Measurements from ENCODE around the gene SBF1. TPM values are rescaled to one million over a fixed set of nuclear protein-coding genes. Genes with fewer than 3 reads are reported as not detected.

The SBF1 gene
- total RNA-seq, 1 donor from 2014 or later = 37.3 TPM

DNA sequence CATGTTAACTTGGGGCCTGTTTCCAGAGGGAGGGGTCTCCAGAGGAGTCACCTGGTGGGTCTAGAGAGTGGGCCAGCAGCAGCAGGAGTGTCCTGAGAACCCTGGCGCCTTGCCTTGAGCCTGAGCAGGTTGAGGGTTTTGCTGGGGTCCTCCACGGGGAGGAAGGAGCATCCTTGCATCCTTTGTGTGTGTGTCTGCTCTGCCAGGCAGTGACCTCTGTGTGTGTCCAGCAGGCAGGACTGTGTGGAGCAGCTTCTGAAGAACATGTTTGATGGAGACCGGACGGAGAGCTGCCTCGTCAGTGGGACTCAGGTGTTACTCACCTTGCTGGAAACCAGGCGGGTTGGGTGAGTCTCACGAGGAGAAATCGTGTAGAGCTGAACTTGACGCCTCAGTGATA lies 55.7 kb downstream of the SBF1 start:
- Histone ChIP-seq H3K36me3 (peaks cover 0 to 94% of the 10 kb centered on the region in 2 donors), H3K9me3 (no peaks in the 10 kb centered on the region), H3K27ac (no peak overlapping the region), H3K4me1 (no peaks in the 10 kb centered on the region), H3K4me3 (no peak overlapping the region), H3K27me3 (no peaks in the 10 kb centered on the region)
- DNase-seq (ENCODE audit: extremely low spot score in 2 of 2) = no peak
- TF ChIP-seq, protein P1, sequence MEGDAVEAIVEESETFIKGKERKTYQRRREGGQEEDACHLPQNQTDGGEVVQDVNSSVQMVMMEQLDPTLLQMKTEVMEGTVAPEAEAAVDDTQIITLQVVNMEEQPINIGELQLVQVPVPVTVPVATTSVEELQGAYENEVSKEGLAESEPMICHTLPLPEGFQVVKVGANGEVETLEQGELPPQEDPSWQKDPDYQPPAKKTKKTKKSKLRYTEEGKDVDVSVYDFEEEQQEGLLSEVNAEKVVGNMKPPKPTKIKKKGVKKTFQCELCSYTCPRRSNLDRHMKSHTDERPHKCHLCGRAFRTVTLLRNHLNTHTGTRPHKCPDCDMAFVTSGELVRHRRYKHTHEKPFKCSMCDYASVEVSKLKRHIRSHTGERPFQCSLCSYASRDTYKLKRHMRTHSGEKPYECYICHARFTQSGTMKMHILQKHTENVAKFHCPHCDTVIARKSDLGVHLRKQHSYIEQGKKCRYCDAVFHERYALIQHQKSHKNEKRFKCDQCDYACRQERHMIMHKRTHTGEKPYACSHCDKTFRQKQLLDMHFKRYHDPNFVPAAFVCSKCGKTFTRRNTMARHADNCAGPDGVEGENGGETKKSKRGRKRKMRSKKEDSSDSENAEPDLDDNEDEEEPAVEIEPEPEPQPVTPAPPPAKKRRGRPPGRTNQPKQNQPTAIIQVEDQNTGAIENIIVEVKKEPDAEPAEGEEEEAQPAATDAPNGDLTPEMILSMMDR (IDR thresholded peaks at IDR 0.05) = no peak
- TF ChIP-seq POLR2AphosphoS5 (IDR thresholded peaks at IDR 0.05; ENCODE audit: insufficient read depth in 1 of 2, low read depth in 1 of 2) = no peak
- TF ChIP-seq POLR2A (IDR thresholded peaks at IDR 0.05) = no peak
- intact Hi-C loops (cut with DNase I) = no loop called here

DNA sequence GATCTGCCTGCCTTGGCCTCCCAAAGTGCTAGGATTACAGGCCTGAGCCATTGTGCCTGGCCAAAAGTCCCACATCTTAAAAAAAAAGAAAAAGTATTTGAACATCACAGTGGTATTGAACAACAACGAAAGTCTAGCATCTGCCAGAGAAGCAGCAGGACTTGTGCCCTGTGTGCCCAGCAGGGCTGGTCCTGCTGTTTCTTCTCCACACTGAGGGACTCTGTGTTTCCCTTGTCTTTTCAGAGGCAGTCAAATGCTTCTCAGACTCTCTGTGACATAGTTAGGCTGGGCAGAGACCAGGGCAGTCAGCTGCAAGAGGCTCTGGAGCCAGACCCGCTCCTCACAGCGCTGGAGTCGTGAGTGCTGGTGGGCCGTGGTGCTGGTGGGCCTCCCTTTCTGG lies 56.2 kb downstream of the SBF1 start:
- H3K9me3 ChIP-seq = no peaks in the 10 kb centered on the region
- H3K27me3 ChIP-seq = no peaks in the 10 kb centered on the region
- no peak for TF ChIP-seq POLR2A (IDR thresholded peaks at IDR 0.05)
- TF ChIP-seq POLR2AphosphoS5 (IDR thresholded peaks at IDR 0.05; ENCODE audit: insufficient read depth in 1 of 2, low read depth in 1 of 2) = no peak
- TF ChIP-seq, protein P1 (IDR thresholded peaks at IDR 0.05) = no peak
- no peak overlapping the region for H3K27ac ChIP-seq
- H3K36me3 ChIP-seq = peaks cover 0 to 94% of the 10 kb centered on the region in 2 donors
- intact Hi-C loops (cut with DNase I) = no loop called here
- no peak overlapping the region for H3K4me3 ChIP-seq
- H3K4me1 ChIP-seq = no peaks in the 10 kb centered on the region
- DNase-seq (ENCODE audit: extremely low spot score in 2 of 2) = no peak

DNA sequence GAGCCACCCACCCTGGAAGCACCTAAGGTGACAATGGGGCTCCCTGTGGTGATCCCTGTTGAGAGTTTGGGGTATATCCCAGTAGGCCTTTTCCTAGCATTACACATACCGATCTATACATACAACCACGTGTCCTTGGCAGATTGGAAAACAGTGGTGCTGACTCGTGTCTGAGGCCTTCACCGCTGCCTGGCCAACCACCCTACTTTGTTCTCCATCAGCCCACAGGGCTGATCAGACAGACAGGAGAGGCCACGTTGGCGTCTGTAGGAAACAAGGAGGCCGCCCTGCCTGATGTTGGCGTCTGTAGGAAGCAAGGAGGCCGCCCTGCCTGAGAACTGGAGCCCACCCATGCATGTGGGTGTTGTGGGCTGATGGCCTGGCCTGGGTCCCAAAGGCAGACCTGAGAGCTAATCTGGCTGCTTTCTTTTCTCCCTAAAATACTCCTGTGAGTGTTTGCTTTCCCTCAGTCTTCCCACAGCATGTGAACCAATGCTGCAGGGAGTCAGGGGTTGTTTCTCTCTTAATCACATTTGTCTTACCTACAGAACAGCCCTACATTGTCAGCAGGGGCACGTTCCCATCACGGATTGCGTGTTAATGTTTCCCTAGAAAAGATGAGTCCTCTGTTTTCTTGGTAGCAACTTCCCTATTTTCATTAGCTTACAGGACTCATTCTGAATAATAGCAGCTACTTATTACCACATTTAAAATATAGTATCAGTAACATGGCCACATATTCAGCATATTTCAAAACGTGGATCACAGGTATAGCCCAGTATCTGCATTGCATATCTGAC lies 57.2 kb downstream of the SBF1 start:
- intact Hi-C loops (cut with DNase I) = no loop called here
- TF ChIP-seq, protein P1 (IDR thresholded peaks at IDR 0.05) = no peak
- TF ChIP-seq POLR2A (IDR thresholded peaks at IDR 0.05) (no peak), POLR2AphosphoS5 (IDR thresholded peaks at IDR 0.05; ENCODE audit: insufficient read depth in 1 of 2, low read depth in 1 of 2) (no peak)
- no peaks in the 10 kb centered on the region for H3K27me3 ChIP-seq
- no peak overlapping the region for H3K4me3 ChIP-seq
- H3K4me1 ChIP-seq = no peaks in the 10 kb centered on the region
- H3K27ac ChIP-seq = no peak overlapping the region
- no peak for DNase-seq (ENCODE audit: extremely low spot score in 2 of 2)
- H3K9me3 ChIP-seq = no peaks in the 10 kb centered on the region
- peaks cover 0 to 86% of the 10 kb centered on the region in 2 donors for H3K36me3 ChIP-seq

DNA sequence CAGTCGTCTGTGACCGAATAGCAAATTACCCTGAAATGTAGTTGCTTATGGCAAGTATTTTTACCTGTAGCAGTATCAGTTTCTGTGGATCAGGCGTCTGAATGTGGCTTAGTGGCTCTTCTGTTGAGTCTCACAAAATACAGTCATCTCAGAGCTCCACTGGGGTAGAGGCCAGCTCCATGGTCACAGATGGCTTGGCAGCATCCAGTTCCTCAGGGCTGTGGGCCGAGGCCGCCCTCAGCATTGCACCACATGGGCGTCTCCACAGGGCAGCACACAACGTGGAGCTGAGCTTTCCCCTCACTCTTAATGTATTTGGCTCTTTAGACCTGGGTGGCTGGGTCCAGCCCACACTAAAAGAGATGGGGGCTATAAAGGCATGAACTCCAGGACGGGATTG lies 57.8 kb downstream of the SBF1 start:
- H3K27ac ChIP-seq = no peak overlapping the region
- no peaks in the 10 kb centered on the region for H3K27me3 ChIP-seq
- no peaks in the 10 kb centered on the region for H3K9me3 ChIP-seq
- peaks cover 0 to 80% of the 10 kb centered on the region in 2 donors for H3K36me3 ChIP-seq
- intact Hi-C loops (cut with DNase I) = no loop called here
- TF ChIP-seq POLR2AphosphoS5 (IDR thresholded peaks at IDR 0.05; ENCODE audit: insufficient read depth in 1 of 2, low read depth in 1 of 2) = no peak
- no peak for TF ChIP-seq POLR2A (IDR thresholded peaks at IDR 0.05)
- TF ChIP-seq, protein P1 (IDR thresholded peaks at IDR 0.05) = no peak
- DNase-seq (ENCODE audit: extremely low spot score in 2 of 2) = no peak
- H3K4me1 ChIP-seq = peaks cover 3% of the 10 kb centered on the region
- H3K4me3 ChIP-seq = no peak overlapping the region

DNA sequence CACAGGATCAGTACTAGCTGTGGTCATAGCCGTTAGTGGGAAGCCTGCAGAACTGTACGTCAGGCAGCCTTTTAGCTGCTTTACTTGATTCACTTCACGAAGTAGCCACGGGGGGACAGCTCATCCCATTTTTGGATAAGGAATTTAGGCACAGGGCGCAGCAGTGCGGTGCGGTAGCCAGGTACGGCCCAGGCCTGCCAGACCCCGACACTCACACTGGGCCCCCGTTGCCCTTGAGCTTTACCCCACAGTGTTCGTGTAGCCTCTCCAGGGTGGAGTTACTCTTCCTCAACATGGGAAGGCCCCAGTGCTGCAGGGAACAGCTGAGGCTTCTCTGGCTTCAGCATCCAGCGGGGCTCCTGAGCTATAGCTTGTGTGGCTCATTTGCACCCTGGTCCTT lies 59.4 kb downstream of the SBF1 start:
- peaks cover 0 to 67% of the 10 kb centered on the region in 2 donors for H3K36me3 ChIP-seq
- H3K9me3 ChIP-seq = no peaks in the 10 kb centered on the region
- no peaks in the 10 kb centered on the region for H3K27me3 ChIP-seq
- DNase-seq (ENCODE audit: extremely low spot score in 2 of 2) = no peak
- intact Hi-C loops (cut with DNase I) = no loop called here
- H3K4me3 ChIP-seq = no peak overlapping the region
- H3K27ac ChIP-seq = no peak overlapping the region
- peaks cover 12% of the 10 kb centered on the region for H3K4me1 ChIP-seq
- no peak for TF ChIP-seq POLR2A (IDR thresholded peaks at IDR 0.05)
- no peak for TF ChIP-seq POLR2AphosphoS5 (IDR thresholded peaks at IDR 0.05; ENCODE audit: insufficient read depth in 1 of 2, low read depth in 1 of 2)
- TF ChIP-seq, protein P1 (IDR thresholded peaks at IDR 0.05) = no peak

Measured in vagina (tissue), 2 donors.